ENCODE measurements around the gene STK4. TPM values are rescaled to one million over a fixed set of nuclear protein-coding genes. Genes with fewer than 3 reads are reported as not detected.

STK4 gene
- total RNA-seq (1 to 10 TPM; 5.1 to 8.6 (median 7.3) TPM), polyA plus RNA-seq (1 to 10 TPM; 2.4 to 5.6 (median 4.0) TPM)
- long read RNA-seq, donor 1, full-length matches to known transcripts = 3 of 5 reads
- long read RNA-seq, donor 1, partial matches to known transcripts = 0 of 5 reads
- long read RNA-seq, donor 1, other reads (novel, unspliced or antisense) = 2 of 5 reads
- long read RNA-seq, donor 2, partial matches to known transcripts = 2 of 3 reads
- long read RNA-seq, donor 2, other reads (novel, unspliced or antisense) = 1 of 3 reads

DNA sequence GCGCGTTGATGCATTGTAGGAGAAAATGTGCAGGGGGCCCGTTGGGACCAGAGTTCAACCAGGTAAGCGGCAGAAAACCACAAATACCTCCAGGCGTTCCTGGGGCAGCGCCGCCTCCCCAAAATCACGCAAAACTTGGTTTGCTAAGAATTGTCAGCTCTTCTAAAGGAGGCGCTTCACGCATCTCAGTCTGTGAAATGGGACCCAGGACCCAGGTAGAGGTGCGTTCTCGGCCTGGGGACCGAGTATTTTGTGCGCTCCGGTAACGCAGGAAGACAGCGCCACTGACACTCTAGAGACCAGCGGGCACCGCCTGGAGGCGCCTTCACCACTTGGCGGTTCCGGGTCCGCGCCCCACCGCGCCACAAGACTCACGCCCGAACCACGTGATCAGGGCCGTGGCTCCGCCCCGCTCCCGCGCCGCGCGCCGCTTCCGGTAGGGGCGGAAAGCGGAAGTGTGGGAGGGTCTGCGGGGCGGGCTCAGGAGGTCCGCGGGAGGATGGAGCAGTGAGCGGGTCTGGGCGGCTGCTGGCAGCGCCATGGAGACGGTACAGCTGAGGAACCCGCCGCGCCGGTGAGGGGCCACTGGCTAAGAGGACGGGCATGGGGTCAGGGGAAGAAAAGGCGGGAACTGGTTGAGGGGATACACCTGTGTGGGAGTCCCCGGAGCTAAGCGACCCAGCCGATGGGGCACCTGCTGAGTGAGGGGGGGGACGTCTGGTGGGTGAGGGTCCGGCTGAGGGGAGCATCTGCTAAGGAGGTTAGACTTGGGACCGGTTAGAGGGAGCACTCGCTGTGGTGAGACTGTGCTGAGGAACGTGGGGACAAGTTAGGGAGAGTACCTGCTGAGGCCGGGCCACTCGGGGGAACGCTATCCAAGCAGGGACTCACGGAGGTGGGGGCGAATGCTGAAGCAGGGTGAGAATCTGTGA, at the start of gene STK4:
TSS of gene STK4 (plus strand) at position 483 of the 932 bp plus-strand sequence. CDS start at position 540, 57 bp downstream.
- peak within 1 kb of the TSS; percentile 94 for H3K27ac ChIP-seq
- H3K9me3 ChIP-seq = no peaks in the 10 kb centered on the region
- TF ChIP-seq, protein P1, sequence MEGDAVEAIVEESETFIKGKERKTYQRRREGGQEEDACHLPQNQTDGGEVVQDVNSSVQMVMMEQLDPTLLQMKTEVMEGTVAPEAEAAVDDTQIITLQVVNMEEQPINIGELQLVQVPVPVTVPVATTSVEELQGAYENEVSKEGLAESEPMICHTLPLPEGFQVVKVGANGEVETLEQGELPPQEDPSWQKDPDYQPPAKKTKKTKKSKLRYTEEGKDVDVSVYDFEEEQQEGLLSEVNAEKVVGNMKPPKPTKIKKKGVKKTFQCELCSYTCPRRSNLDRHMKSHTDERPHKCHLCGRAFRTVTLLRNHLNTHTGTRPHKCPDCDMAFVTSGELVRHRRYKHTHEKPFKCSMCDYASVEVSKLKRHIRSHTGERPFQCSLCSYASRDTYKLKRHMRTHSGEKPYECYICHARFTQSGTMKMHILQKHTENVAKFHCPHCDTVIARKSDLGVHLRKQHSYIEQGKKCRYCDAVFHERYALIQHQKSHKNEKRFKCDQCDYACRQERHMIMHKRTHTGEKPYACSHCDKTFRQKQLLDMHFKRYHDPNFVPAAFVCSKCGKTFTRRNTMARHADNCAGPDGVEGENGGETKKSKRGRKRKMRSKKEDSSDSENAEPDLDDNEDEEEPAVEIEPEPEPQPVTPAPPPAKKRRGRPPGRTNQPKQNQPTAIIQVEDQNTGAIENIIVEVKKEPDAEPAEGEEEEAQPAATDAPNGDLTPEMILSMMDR (IDR thresholded peaks at IDR 0.05) = peak; percentile 44
- peak within 1 kb of the TSS; percentile 95 for H3K4me3 ChIP-seq
- 1% methylated on average over 67 to 68 of the region's 68 CpGs for WGBS, 3 donors
- no peaks in the 10 kb centered on the region for H3K36me3 ChIP-seq (ENCODE audit: insufficient read depth in 1 of 2, low read depth in 1 of 2)
- ATAC-seq = peak; percentile 98 to 99 (median 98)
- H3K4me1 ChIP-seq = peaks cover 9% of the 10 kb centered on the region
- peak; percentile 93 to 95 for DNase-seq
- H3K27me3 ChIP-seq (ENCODE audit: insufficient read depth in 3 of 3, low read length in 2 of 3) = no peaks in the 10 kb centered on the region
- intact Hi-C loops (cut with DNase I) = no loop called here

DNA sequence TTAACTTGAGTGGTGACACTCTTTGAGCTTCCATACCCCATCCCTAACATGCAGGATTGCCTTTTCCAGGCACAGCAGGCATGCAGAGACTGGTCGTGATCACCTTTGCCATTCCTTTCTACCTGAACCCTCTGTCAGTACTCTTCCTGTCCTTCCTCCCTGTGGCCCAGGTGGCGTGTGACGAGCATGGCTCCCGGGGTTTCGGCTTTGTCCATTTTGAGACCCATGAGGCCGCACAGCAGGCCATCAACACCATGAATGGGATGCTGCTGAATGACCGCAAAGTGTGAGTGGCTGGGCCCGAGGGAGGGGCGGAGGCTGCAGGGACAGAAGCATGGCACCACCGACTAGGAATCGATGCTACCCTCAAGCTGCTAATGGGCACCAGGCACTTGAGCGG, 49.7 kb upstream of the STK4 start:
- Histone ChIP-seq H3K27me3 (ENCODE audit: insufficient read depth in 3 of 3, low read length in 2 of 3) (no peaks in the 10 kb centered on the region), H3K36me3 (ENCODE audit: insufficient read depth in 1 of 2, low read depth in 1 of 2) (no peaks in the 10 kb centered on the region), H3K4me3 (no peak overlapping the region), H3K4me1 (no peaks in the 10 kb centered on the region), H3K27ac (no peak overlapping the region), H3K9me3 (no peaks in the 10 kb centered on the region)
- ATAC-seq (no peak), DNase-seq (no peak)
- 93 to 96% (median 95%) methylated on average over 12 of the region's 12 CpGs for WGBS, 3 donors
- intact Hi-C loops (cut with DNase I) = no loop called here
- TF ChIP-seq, protein P1 (IDR thresholded peaks at IDR 0.05) = no peak

DNA sequence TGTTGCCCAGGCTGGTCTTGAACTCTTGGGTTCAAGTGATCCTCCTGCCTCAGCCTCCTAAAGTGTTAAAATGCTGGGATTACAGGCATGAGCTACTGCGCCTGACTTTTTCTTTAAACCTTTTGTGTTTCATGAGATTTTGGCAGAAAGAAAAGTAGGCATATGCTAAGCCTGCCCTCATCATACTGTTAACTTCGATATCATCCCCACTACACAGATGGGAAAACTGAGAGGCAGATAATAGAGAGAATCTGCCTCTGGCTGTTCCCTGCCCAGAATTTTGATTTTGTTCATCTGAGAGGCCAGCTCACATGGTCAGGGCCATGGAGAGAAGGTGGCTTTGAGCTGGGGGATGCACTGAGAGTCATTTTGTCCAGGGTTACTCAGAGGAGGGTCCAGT, 48.9 kb upstream of the STK4 start:
- 93 to 100% (median 94%) methylated on average over 2 of the region's 2 CpGs for WGBS, 3 donors
- no peaks in the 10 kb centered on the region for H3K36me3 ChIP-seq (ENCODE audit: insufficient read depth in 1 of 2, low read depth in 1 of 2)
- H3K27me3 ChIP-seq (ENCODE audit: insufficient read depth in 3 of 3, low read length in 2 of 3) = no peaks in the 10 kb centered on the region
- DNase-seq (no peak), ATAC-seq (no peak)
- TF ChIP-seq, protein P1 (IDR thresholded peaks at IDR 0.05) = no peak
- intact Hi-C loops (cut with DNase I) = no loop called here
- no peak overlapping the region for H3K4me3 ChIP-seq
- no peaks in the 10 kb centered on the region for H3K9me3 ChIP-seq
- no peaks in the 10 kb centered on the region for H3K4me1 ChIP-seq
- H3K27ac ChIP-seq = no peak overlapping the region

DNA sequence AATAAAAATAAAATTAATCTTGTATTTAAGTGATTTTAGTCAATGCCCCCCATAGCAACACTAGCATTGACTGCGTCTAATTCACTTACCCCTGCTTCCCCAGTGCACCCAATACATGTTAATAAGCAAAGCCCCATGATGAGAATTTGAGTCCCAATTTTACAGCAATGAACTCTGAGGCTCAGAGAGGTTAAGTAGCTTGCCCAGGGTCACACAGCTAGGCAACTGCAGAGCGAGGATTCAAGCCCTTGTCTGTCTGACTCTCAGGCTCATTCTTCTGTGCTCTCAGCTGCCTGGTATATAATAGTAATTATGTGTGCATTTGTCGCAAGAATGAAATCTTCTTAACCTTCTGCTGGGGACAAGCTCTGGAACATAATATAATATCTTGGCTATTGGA, 48.0 kb upstream of the STK4 start:
- 94 to 99% (median 97%) methylated on average over 3 of the region's 3 CpGs for WGBS, 3 donors
- Histone ChIP-seq H3K27me3 (ENCODE audit: insufficient read depth in 3 of 3, low read length in 2 of 3) (no peaks in the 10 kb centered on the region), H3K27ac (no peak overlapping the region), H3K36me3 (ENCODE audit: insufficient read depth in 1 of 2, low read depth in 1 of 2) (no peaks in the 10 kb centered on the region), H3K4me1 (no peaks in the 10 kb centered on the region), H3K9me3 (no peaks in the 10 kb centered on the region), H3K4me3 (no peak overlapping the region)
- DNase-seq = no peak
- ATAC-seq = no peak
- intact Hi-C loops (cut with DNase I) = no loop called here
- TF ChIP-seq, protein P1 (IDR thresholded peaks at IDR 0.05) = no peak
